K562 (cell line): Measurements from ENCODE around the gene KCNK18. TPM values are rescaled to one million over a fixed set of nuclear protein-coding genes. Genes with fewer than 3 reads are reported as not detected.

Source experiments
- ATAC-seq: fragments of 200-7000 bp; cut with Tn5 transposase; 3 replicates; pipeline ENCODE4 v1.9.1; 2020; ENCODE audit warnings: moderate library complexity
- BruUV-seq: library from RNA; stranded (reverse); fragments of 400-500 nt; replicated peaks from 2 replicates; lab custom pipeline; 2021; lab: Mats Ljungman, UMichigan
- CTCF ChIA-PET: fragments of 300-600 bp; formaldehyde crosslinking; extraction: SDS; loops from one replicate; lab custom pipeline; 2021; ENCODE audit warnings: low intra/inter-chr PET ratio; lab: Yijun Ruan, JAX
- POLR2A ChIA-PET: fragments of 300-600, 350-650 bp; sonication (Branson Sonifier 250); formaldehyde crosslinking; extraction: SDS; loops from one replicate; lab custom pipeline; 2021; ENCODE audit warnings: antibody characterized with exemption, inconsistent platforms; lab: Yijun Ruan, JAX
- DNase-seq, 4 experiments: peaks; one replicate each; pipeline versions ENCODE4 v3.0.0 to v3.0.0-alpha.2; 2011 to 2018; ENCODE audit warnings: low spot score in 3 of 4, mixed read lengths in 3 of 4; ENCODE audit errors: extremely low read depth in 1 of 4
- FAIRE-seq: peaks from 2 replicates; lab custom pipeline; 2011; peaks lifted over from hg19 to GRCh38; lab: Jason Lieb, UNC
- H2AFZ ChIP-seq: 2 replicates; pipeline ENCODE4 v1.6.0; 2011; ENCODE audit warnings: low read depth, low read length, control low read depth, inconsistent platforms
- H3K27ac ChIP-seq: fragments of 200-600 bp; 3 replicates; pipeline ENCODE4 v1.8.0; 2011; ENCODE audit warnings: low read depth, mild to moderate bottlenecking, control low read depth, inconsistent platforms, low read length, moderate library complexity, mixed read lengths; ENCODE audit errors: extremely low read depth
- H3K27me3 ChIP-seq, 2 experiments: fragments of 300-600 bp in 1 of 2; 2 replicates in 1 of 2; 3 replicates in 1 of 2; pipeline versions ENCODE4 v1.6.0 to v1.8.0; 2011; ENCODE audit warnings: inconsistent platforms in 2 of 2, low read length in 2 of 2, mild to moderate bottlenecking in 1 of 2, mixed read lengths in 1 of 2, moderate library complexity in 1 of 2; ENCODE audit not compliant: control insufficient read depth in 2 of 2, insufficient read depth in 2 of 2
- H3K36me3 ChIP-seq: fragments of 300-600 bp; 3 replicates; pipeline ENCODE4 v1.8.0; 2011; ENCODE audit warnings: mild to moderate bottlenecking, low read length, inconsistent platforms; ENCODE audit not compliant: control insufficient read depth, insufficient read depth
- H3K4me1 ChIP-seq, 2 experiments: fragments of 200-600 bp in 1 of 2; replicated peaks in 1 of 2; 2 replicates in 1 of 2; 3 replicates in 1 of 2; pipeline versions ENCODE4 v1.5.1 to v1.8.0; 2011; ENCODE audit warnings: inconsistent platforms in 2 of 2, low read length in 2 of 2, mild to moderate bottlenecking in 1 of 2, mixed read lengths in 1 of 2, moderate library complexity in 1 of 2; ENCODE audit not compliant: control insufficient read depth in 2 of 2, insufficient read depth in 2 of 2
- H3K4me2 ChIP-seq: 2 replicates; pipeline ENCODE4 v1.6.1; 2011; ENCODE audit warnings: low read length, control low read depth, inconsistent platforms, mixed read lengths; ENCODE audit not compliant: insufficient read depth
- H3K4me3 ChIP-seq: fragments of 200-600 bp; sonication (generic), shearing (Covaris generic); 2 replicates; pipeline ENCODE4 v1.5.1; 2016; ENCODE audit warnings: control low read depth, inconsistent platforms
- H3K79me2 ChIP-seq: fragments of 200-600 bp; 3 replicates; pipeline ENCODE4 v1.8.0; 2011; ENCODE audit warnings: low read length, inconsistent platforms; ENCODE audit not compliant: control insufficient read depth, insufficient read depth
- H3K9ac ChIP-seq, 2 experiments: 2 replicates each; pipeline versions ENCODE4 v1.6.0 to v1.6.1; 2011; ENCODE audit warnings: low read depth in 2 of 2, low read length in 2 of 2, control low read depth in 1 of 2, inconsistent platforms in 1 of 2, mild to moderate bottlenecking in 1 of 2, mixed read lengths in 1 of 2; ENCODE audit not compliant: insufficient read depth in 1 of 2
- H3K9me1 ChIP-seq: one replicate; pipeline ENCODE4 v1.6.0; 2011; ENCODE audit warnings: inconsistent platforms, mild to moderate bottlenecking, low read length, moderate library complexity; ENCODE audit not compliant: control insufficient read depth, insufficient read depth
- H3K9me3 ChIP-seq: replicated peaks from 2 replicates; pipeline ENCODE4 v1.5.1; 2011; ENCODE audit warnings: low read depth, low read length, inconsistent platforms; ENCODE audit not compliant: control insufficient read depth, insufficient read depth
- H4K20me1 ChIP-seq: replicated peaks from 2 replicates; pipeline ENCODE4 v1.6.1; 2011; ENCODE audit warnings: low read length, inconsistent platforms, mixed read lengths; ENCODE audit not compliant: control insufficient read depth, insufficient read depth
- CXXC5 ChIP-seq: fragments of 250-450 bp; sonication (Bioruptor Pico); IDR thresholded peaks from 2 replicates; pipeline ENCODE4 v1.8.0; 2022; ENCODE audit warnings: inconsistent platforms, mild to moderate bottlenecking, moderate library complexity
- ELF2 ChIP-seq: fragments of 250-450 bp; sonication (Bioruptor Pico); IDR thresholded peaks from 2 replicates; pipeline ENCODE4 v1.5.0; 2021; ENCODE audit warnings: mild to moderate bottlenecking
- RFX5 ChIP-seq: IDR thresholded peaks from 2 replicates; pipeline ENCODE4 v1.6.1; 2011; ENCODE audit warnings: low read depth, mild to moderate bottlenecking, improper control_type of control experiment, low read length
- ZBTB1 ChIP-seq: sonication (generic); formaldehyde crosslinking; IDR thresholded peaks from 2 replicates; pipeline ENCODE4 v1.8.1; 2023; ENCODE audit warnings: missing genetic modification reagents, low read depth, mild to moderate bottlenecking, borderline replicate concordance
- ZNF445 ChIP-seq: fragments of 250-450 bp; sonication (Bioruptor Pico); IDR thresholded peaks from 2 replicates; pipeline ENCODE4 v1.4.0; 2020; ENCODE audit warnings: low read depth, mild to moderate bottlenecking, moderate library complexity
- ZNF584 ChIP-seq: fragments of 200-800 bp; sonication (Bioruptor generic); IDR thresholded peaks from 2 replicates; pipeline ENCODE4 v1.6.1; 2016; ENCODE audit warnings: low read depth, mild to moderate bottlenecking, missing genetic modification characterization, missing compliant biosample characterization
- WGBS: fragments of 100-300 bp; shearing (Covaris generic); methylation state at CpG from one replicate; pipeline ENCODE4 v1.1.6; 2016; ENCODE audit warnings: low coverage, mixed read lengths; ENCODE audit not compliant: insufficient coverage; ENCODE audit errors: missing lambda C conversion rate; 5-methylcytosine and 5-hydroxymethylcytosine counted together
- in situ Hi-C: fragments of 300-500 bp; cut with MboI; formaldehyde crosslinking; loops from 4 replicates; pipeline ENCODE4 v1.15.0; 2018; ENCODE audit warnings: inconsistent platforms, mixed read lengths
- intact Hi-C: fragments of 100-400 bp; cut with micrococcal nuclease; formaldehyde crosslinking; loops from 2 replicates; pipeline ENCODE4 v1.14.2; 2022
- polyA plus RNA-seq, 8 experiments: library from polyadenylated mRNA; depleted of rRNA in 4 of 8; stranded (reverse) in 5 of 8; unstranded in 3 of 8; fragments of >200 nt; fragmentation: Nextera tagmentation in 2 of 8; fragmentation: Illumina TruSeq in 1 of 8; extraction: Ambion mirVana in 2 of 8; extraction: Trizol in 1 of 8; gene quantifications; 2 replicates each; pipeline versions ENCODE4 v1.2.1 to v1.2.3, GENCODE V29; 2011 to 2014; ENCODE audit warnings: inconsistent platforms in 1 of 8, missing spikeins in 1 of 8
- total RNA-seq, 7 experiments: library from RNA; depleted of rRNA in 6 of 7; stranded (reverse); fragments of >200 nt in 6 of 7; fragmentation: Illumina TruSeq in 2 of 7; extraction: Trizol in 2 of 7; gene quantifications; 2 replicates each; pipeline versions ENCODE4 v1.2.1 to v1.2.3, GENCODE V29; 2011 to 2021; ENCODE audit warnings: low replicate concordance in 1 of 7
- TF ChIP-seq, protein P1 (sequence below): fragments of 200-800 bp; sonication (Bioruptor generic); IDR thresholded peaks from 2 replicates; pipeline ENCODE4 v1.6.1; 2017; ENCODE audit warnings: missing genetic modification characterization, missing compliant biosample characterization
- TF ChIP-seq, protein P2 (sequence below), 3 experiments: fragments of 200-800 bp in 1 of 3; fragments of 250-450 bp in 1 of 3; fragments of 450-650 bp in 1 of 3; sonication (Bioruptor Pico) in 1 of 3; sonication (Bioruptor generic) in 1 of 3; formaldehyde crosslinking in 1 of 3; IDR thresholded peaks; 2 replicates each; pipeline versions ENCODE4 v1.6.1 to v1.8.0; 2016 to 2022; ENCODE audit warnings: mild to moderate bottlenecking in 2 of 3, missing genetic modification characterization in 2 of 3, missing compliant biosample characterization in 1 of 3, moderate library complexity in 1 of 3
- TF ChIP-seq, protein P3 (sequence below), 2 experiments: fragments of 450-650 bp; IDR thresholded peaks; 2 replicates each; pipeline ENCODE4 v1.6.1; 2018; ENCODE audit warnings: mild to moderate bottlenecking in 2 of 2, low read depth in 1 of 2; ENCODE audit not compliant: partially characterized antibody in 2 of 2

Gene KCNK18
- total and polyA plus RNA-seq, 9 of the 15 experiments (the other 6 are each of a cell fraction or from before 2014, with no cell fraction given): not detected

DNA sequence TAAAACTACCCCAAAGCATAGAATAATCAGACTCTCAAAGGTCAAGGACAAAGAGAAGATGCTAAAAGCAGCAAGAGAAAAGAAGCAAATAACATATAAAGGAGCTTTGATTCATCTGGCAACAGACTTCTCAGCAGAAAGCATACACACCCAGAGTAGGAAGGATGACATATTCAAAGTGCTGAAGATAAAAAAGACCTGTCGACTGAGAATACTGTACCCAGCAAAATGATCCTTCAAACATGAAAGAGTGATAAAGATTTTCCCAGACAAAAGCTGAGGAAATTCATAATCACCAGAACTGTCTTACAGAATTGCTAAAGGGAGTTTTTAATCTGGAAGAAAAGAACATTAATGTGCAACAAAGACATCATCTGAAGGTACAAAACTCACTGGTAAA lies 14.9 kb downstream of the KCNK18 start (continued):
- TF ChIP-seq ZNF445 (CRISPR knock-in tag) (no peak), CXXC5 (CRISPR knock-in tag) (no peak), ZNF584 (CRISPR knock-in tag) (no peak)
- TF ChIP-seq, protein P1, sequence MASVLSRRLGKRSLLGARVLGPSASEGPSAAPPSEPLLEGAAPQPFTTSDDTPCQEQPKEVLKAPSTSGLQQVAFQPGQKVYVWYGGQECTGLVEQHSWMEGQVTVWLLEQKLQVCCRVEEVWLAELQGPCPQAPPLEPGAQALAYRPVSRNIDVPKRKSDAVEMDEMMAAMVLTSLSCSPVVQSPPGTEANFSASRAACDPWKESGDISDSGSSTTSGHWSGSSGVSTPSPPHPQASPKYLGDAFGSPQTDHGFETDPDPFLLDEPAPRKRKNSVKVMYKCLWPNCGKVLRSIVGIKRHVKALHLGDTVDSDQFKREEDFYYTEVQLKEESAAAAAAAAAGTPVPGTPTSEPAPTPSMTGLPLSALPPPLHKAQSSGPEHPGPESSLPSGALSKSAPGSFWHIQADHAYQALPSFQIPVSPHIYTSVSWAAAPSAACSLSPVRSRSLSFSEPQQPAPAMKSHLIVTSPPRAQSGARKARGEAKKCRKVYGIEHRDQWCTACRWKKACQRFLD (CRISPR knock-in tag): no peak
- TF ChIP-seq, all 486 proteins: peak for 0

DNA sequence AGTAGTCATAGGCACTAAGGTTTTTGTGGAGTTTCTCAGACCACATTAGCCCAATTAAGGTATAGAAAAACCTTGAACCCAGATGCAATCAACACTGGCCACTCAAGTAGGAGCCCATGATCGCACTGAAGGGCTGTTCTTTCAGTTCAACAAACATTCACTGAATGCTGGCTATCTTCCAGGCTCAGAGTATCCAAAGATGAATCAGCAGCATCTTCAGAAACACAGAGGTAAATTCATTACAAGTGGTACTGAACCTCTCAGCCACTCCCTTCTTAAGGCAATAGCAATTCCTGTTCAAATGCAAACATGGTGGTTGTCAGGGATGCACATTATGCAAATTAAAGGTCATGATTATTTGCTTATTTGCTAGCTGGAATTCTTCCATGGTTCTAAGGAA lies 17.1 kb downstream of the KCNK18 start:
- Histone ChIP-seq H3K9ac (no peak overlapping the region), H3K27me3 (peaks cover 5 to 21% of the 10 kb centered on the region in 2 experiments; a peak in 4 of 5 replicates), H3K4me2 (no peak overlapping the region), H4K20me1 (no peaks in the 10 kb centered on the region; the same call in 1 of the 2 replicates), H3K9me1 (no peaks in the 10 kb centered on the region), H3K36me3 (no peaks in the 10 kb centered on the region), H3K4me3 (no peak overlapping the region), H3K79me2 (no peaks in the 10 kb centered on the region), H3K27ac (no peak overlapping the region), H2AFZ (no peak overlapping the region), H3K9me3 (no peaks in the 10 kb centered on the region), H3K4me1 (peaks cover 0 to 19% of the 10 kb centered on the region in 2 experiments; a peak in 3 of 5 replicates)
- WGBS: no CpG with 5 or more reads among the region's 1 CpG
- FAIRE-seq (no peak), ATAC-seq (no peak), DNase-seq (no peak)
- BruUV-seq: no TSS peak
- in situ Hi-C loops: loop anchor here (25.0 kb wide), 1 partner anchor 1023 kb away; no protein-coding TSS in a partner anchor
- intact Hi-C loops: no loop called here
- CTCF ChIA-PET: interaction anchor here (0.5 to 0.6 kb wide), 2 partner anchors 235 to 1009 kb away, joined by 3 read pairs; no protein-coding TSS in a partner anchor
- POLR2A ChIA-PET: no interaction called here
- TF ChIP-seq, protein P2, sequence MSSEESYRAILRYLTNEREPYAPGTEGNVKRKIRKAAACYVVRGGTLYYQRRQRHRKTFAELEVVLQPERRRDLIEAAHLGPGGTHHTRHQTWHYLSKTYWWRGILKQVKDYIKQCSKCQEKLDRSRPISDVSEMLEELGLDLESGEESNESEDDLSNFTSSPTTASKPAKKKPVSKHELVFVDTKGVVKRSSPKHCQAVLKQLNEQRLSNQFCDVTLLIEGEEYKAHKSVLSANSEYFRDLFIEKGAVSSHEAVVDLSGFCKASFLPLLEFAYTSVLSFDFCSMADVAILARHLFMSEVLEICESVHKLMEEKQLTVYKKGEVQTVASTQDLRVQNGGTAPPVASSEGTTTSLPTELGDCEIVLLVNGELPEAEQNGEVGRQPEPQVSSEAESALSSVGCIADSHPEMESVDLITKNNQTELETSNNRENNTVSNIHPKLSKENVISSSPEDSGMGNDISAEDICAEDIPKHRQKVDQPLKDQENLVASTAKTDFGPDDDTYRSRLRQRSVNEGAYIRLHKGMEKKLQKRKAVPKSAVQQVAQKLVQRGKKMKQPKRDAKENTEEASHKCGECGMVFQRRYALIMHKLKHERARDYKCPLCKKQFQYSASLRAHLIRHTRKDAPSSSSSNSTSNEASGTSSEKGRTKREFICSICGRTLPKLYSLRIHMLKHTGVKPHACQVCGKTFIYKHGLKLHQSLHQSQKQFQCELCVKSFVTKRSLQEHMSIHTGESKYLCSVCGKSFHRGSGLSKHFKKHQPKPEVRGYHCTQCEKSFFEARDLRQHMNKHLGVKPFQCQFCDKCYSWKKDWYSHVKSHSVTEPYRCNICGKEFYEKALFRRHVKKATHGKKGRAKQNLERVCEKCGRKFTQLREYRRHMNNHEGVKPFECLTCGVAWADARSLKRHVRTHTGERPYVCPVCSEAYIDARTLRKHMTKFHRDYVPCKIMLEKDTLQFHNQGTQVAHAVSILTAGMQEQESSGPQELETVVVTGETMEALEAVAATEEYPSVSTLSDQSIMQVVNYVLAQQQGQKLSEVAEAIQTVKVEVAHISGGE (CRISPR knock-in tag; IDR thresholded peaks at IDR 0.05): no peak
- TF ChIP-seq ZBTB1 (CRISPR knock-in tag): no peak
- TF ChIP-seq RFX5: no peak
- TF ChIP-seq, protein P3, sequence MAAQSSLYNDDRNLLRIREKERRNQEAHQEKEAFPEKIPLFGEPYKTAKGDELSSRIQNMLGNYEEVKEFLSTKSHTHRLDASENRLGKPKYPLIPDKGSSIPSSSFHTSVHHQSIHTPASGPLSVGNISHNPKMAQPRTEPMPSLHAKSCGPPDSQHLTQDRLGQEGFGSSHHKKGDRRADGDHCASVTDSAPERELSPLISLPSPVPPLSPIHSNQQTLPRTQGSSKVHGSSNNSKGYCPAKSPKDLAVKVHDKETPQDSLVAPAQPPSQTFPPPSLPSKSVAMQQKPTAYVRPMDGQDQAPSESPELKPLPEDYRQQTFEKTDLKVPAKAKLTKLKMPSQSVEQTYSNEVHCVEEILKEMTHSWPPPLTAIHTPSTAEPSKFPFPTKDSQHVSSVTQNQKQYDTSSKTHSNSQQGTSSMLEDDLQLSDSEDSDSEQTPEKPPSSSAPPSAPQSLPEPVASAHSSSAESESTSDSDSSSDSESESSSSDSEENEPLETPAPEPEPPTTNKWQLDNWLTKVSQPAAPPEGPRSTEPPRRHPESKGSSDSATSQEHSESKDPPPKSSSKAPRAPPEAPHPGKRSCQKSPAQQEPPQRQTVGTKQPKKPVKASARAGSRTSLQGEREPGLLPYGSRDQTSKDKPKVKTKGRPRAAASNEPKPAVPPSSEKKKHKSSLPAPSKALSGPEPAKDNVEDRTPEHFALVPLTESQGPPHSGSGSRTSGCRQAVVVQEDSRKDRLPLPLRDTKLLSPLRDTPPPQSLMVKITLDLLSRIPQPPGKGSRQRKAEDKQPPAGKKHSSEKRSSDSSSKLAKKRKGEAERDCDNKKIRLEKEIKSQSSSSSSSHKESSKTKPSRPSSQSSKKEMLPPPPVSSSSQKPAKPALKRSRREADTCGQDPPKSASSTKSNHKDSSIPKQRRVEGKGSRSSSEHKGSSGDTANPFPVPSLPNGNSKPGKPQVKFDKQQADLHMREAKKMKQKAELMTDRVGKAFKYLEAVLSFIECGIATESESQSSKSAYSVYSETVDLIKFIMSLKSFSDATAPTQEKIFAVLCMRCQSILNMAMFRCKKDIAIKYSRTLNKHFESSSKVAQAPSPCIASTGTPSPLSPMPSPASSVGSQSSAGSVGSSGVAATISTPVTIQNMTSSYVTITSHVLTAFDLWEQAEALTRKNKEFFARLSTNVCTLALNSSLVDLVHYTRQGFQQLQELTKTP (IDR thresholded peaks at IDR 0.05; ENCODE audit: low read depth in 1 of 2, partially characterized antibody in 2 of 2): no peak
- no peak for TF ChIP-seq ELF2
